Caco-2 (cell line): ENCODE results near the gene TNFSF18. TPM values are rescaled to one million over a fixed set of nuclear protein-coding genes. Genes with fewer than 3 reads are reported as not detected.

Experiments
- BruUV-seq: library from RNA; stranded (reverse); fragments of 400-500 nt; replicated peaks from 2 replicates; lab custom pipeline; 2021; lab: Mats Ljungman, UMichigan
- CTCF ChIA-PET: fragments of 300-600 bp; sonication (Branson Sonifier 250); formaldehyde crosslinking; loops from one replicate; lab custom pipeline; 2022; ENCODE audit warnings: antibody characterized with exemption; lab: Charles Lee
- POLR2A ChIA-PET: fragments of 300-600 bp; sonication (Branson Sonifier 250); formaldehyde crosslinking; loops from one replicate; lab custom pipeline; 2022; ENCODE audit warnings: antibody characterized with exemption; lab: Charles Lee
- DNase-seq, 2 experiments: peaks; one replicate each; pipeline versions ENCODE4 v3.0.0 to v3.0.0-alpha.2; 2020 to 2022
- H3K27me3 ChIP-seq: replicated peaks from 2 replicates; pipeline ENCODE4 v1.6.0; 2011; ENCODE audit warnings: low read length; ENCODE audit not compliant: control insufficient read depth, insufficient read depth
- H3K36me3 ChIP-seq: 2 replicates; pipeline ENCODE4 v1.5.1; 2011; ENCODE audit warnings: low read length; ENCODE audit not compliant: control insufficient read depth, insufficient read depth
- H3K4me1 ChIP-seq: fragments of 250-450 bp; sonication (Bioruptor Pico); 2 replicates; pipeline ENCODE4 v1.5.1; 2020; ENCODE audit warnings: mild to moderate bottlenecking
- H3K4me3 ChIP-seq: 2 replicates; pipeline ENCODE4 v1.5.1; 2011; ENCODE audit warnings: low read depth, mild to moderate bottlenecking, control low read depth, low read length
- H3K9me3 ChIP-seq: fragments of 250-450 bp; sonication (Bioruptor Pico); 2 replicates; pipeline ENCODE4 v1.5.1; 2020; ENCODE audit warnings: mild to moderate bottlenecking, moderate library complexity
- H3K27ac Mint-ChIP-seq: one replicate; pipeline ENCODE4 v1.8.0; 2022; ENCODE audit warnings: mixed read lengths; ENCODE audit not compliant: unreplicated experiment
- H3K27me3 Mint-ChIP-seq: one replicate; pipeline ENCODE4 v1.8.0; 2022; ENCODE audit warnings: mixed read lengths; ENCODE audit not compliant: insufficient read depth, unreplicated experiment
- H3K36me3 Mint-ChIP-seq: one replicate; pipeline ENCODE4 v1.8.0; 2022; ENCODE audit warnings: mild to moderate bottlenecking, mixed read lengths; ENCODE audit not compliant: insufficient read depth, unreplicated experiment
- H3K4me1 Mint-ChIP-seq: one replicate; pipeline ENCODE4 v1.8.0; 2022; ENCODE audit warnings: low read depth, mixed read lengths; ENCODE audit not compliant: unreplicated experiment
- H3K4me3 Mint-ChIP-seq: one replicate; pipeline ENCODE4 v1.8.0; 2022; ENCODE audit warnings: mild to moderate bottlenecking, moderate library complexity, mixed read lengths; ENCODE audit not compliant: unreplicated experiment
- H3K9me3 Mint-ChIP-seq: one replicate; pipeline ENCODE4 v1.8.0; 2022; ENCODE audit warnings: mixed read lengths; ENCODE audit not compliant: unreplicated experiment
- CTCF ChIP-seq, 2 experiments: fragments of 200-600 bp in 1 of 2; IDR thresholded peaks; 1 replicate in 1 of 2; 2 replicates in 1 of 2; pipeline versions ENCODE4 v1.5.1 to v1.8.0; 2011 to 2022; ENCODE audit warnings: antibody characterized with exemption in 1 of 2, control low read depth in 1 of 2, inconsistent platforms in 1 of 2, low read depth in 1 of 2, low read length in 1 of 2, mild to moderate bottlenecking in 1 of 2, moderate library complexity in 1 of 2; ENCODE audit not compliant: insufficient read depth in 1 of 2, severe bottlenecking in 1 of 2, unreplicated experiment in 1 of 2
- intact Hi-C: fragments of 100-400 bp; cut with micrococcal nuclease; formaldehyde crosslinking; loops from one replicate; pipeline ENCODE4 v1.10.0; 2022; ENCODE audit not compliant: unreplicated experiment
- total RNA-seq: library from RNA; stranded (reverse); gene quantifications from 2 replicates; pipeline ENCODE4 v1.2.3, GENCODE V29; 2022

Gene TNFSF18
- total RNA-seq, 1 experiment from 2014 or later: not detected

- intact Hi-C loops: no loop called here
- Histone ChIP-seq H3K9me3 (no peaks in the 10 kb centered on the region; the same call in 1 of the 2 replicates), H3K4me3 (no peak overlapping the region), H3K27me3 (no peaks in the 10 kb centered on the region; the same call in 1 of the 2 replicates), H3K4me1 (peaks cover 5% of the 10 kb centered on the region; the same call in 1 of the 2 replicates), H3K36me3 (no peaks in the 10 kb centered on the region)
- no peak for TF ChIP-seq CTCF (IDR thresholded peaks at IDR 0.05; ENCODE audit: insufficient read depth in 1 of 2, low read depth in 1 of 2, low read length in 1 of 2, severe bottlenecking in 1 of 2, unreplicated experiment in 1 of 2)
- Mint-ChIP-seq H3K4me3 (no peak overlapping the region), H3K27me3 (peaks cover 7% of the 10 kb centered on the region), H3K27ac (no peak overlapping the region), H3K36me3 (no peaks in the 10 kb centered on the region), H3K4me1 (no peaks in the 10 kb centered on the region), H3K9me3 (peaks cover 12% of the 10 kb centered on the region)
- BruUV-seq: no TSS peak
- POLR2A ChIA-PET: no interaction called here
- CTCF ChIA-PET: no interaction called here
- DNase-seq: no peak
These were observed 46.3 kb upstream of the TNFSF18 start for GRCh38 chr1:173097001-173097400.

GRCh38 chr1:173095632-173096031, 44.9 kb upstream of the TNFSF18 start:
- Histone ChIP-seq H3K4me3 (no peak overlapping the region), H3K27me3 (no peaks in the 10 kb centered on the region; the same call in 1 of the 2 replicates), H3K9me3 (no peaks in the 10 kb centered on the region), H3K4me1 (peaks cover 5% of the 10 kb centered on the region; the same call in 1 of the 2 replicates), H3K36me3 (no peaks in the 10 kb centered on the region)
- CTCF ChIA-PET: no interaction called here
- no peak overlapping the region for H3K4me3 Mint-ChIP-seq
- no peak for DNase-seq
- H3K36me3 Mint-ChIP-seq: no peaks in the 10 kb centered on the region
- H3K4me1 Mint-ChIP-seq: no peaks in the 10 kb centered on the region
- H3K27ac Mint-ChIP-seq: no peak overlapping the region
- H3K27me3 Mint-ChIP-seq: peaks cover 7% of the 10 kb centered on the region
- POLR2A ChIA-PET: no interaction called here
- H3K9me3 Mint-ChIP-seq: peaks cover 12% of the 10 kb centered on the region
- TF ChIP-seq CTCF (IDR thresholded peaks at IDR 0.05; ENCODE audit: insufficient read depth in 1 of 2, low read depth in 1 of 2, low read length in 1 of 2, severe bottlenecking in 1 of 2, unreplicated experiment in 1 of 2): no peak
- BruUV-seq: no TSS peak
- intact Hi-C loops: no loop called here

- CTCF ChIA-PET: no interaction called here
- POLR2A ChIA-PET: no interaction called here
These were observed 43.8 kb upstream of the TNFSF18 start for GRCh38 chr1:173094541-173094940.

More at GRCh38 chr1:173094541-173094940, 43.8 kb upstream of the TNFSF18 start:
- Mint-ChIP-seq H3K9me3 (peaks cover 12% of the 10 kb centered on the region), H3K4me3 (no peak overlapping the region), H3K27me3 (peaks cover 7% of the 10 kb centered on the region), H3K4me1 (no peaks in the 10 kb centered on the region), H3K27ac (no peak overlapping the region), H3K36me3 (no peaks in the 10 kb centered on the region)
- intact Hi-C loops: no loop called here
- Histone ChIP-seq H3K27me3 (no peaks in the 10 kb centered on the region; the same call in 1 of the 2 replicates), H3K9me3 (no peaks in the 10 kb centered on the region), H3K4me3 (no peak overlapping the region), H3K4me1 (peaks cover 5% of the 10 kb centered on the region; the same call in 1 of the 2 replicates), H3K36me3 (no peaks in the 10 kb centered on the region)
- no TSS peak for BruUV-seq
- no peak for DNase-seq
- no peak for TF ChIP-seq CTCF (IDR thresholded peaks at IDR 0.05; ENCODE audit: insufficient read depth in 1 of 2, low read depth in 1 of 2, low read length in 1 of 2, severe bottlenecking in 1 of 2, unreplicated experiment in 1 of 2)
